Bronchial epithelial cell (primary cell): ENCODE results near the gene GPR21. TPM values are rescaled to one million over a fixed set of nuclear protein-coding genes. Genes with fewer than 3 reads are reported as not detected.

Experiments
- DNase-seq: peaks from one replicate; pipeline ENCODE4 v3.0.0-alpha.2; 2010; ENCODE audit warnings: low read depth
- FAIRE-seq: peaks from 2 replicates; lab custom pipeline; 2011; peaks lifted over from hg19 to GRCh38; lab: Jason Lieb, UNC
- H3K27me3 ChIP-seq: 2 replicates; pipeline ENCODE4 v1.5.1; 2011; ENCODE audit warnings: low read length; ENCODE audit not compliant: control insufficient read depth, insufficient read depth
- H3K36me3 ChIP-seq: 2 replicates; pipeline ENCODE4 v1.5.1; 2011; ENCODE audit warnings: low read length; ENCODE audit not compliant: control insufficient read depth, insufficient read depth
- H3K4me3 ChIP-seq: 2 replicates; pipeline ENCODE4 v1.5.1; 2011; ENCODE audit warnings: mild to moderate bottlenecking, low read depth, low read length, control low read depth
- CTCF ChIP-seq: IDR thresholded peaks from 2 replicates; pipeline ENCODE4 v1.5.1; 2011; ENCODE audit warnings: mild to moderate bottlenecking, moderate library complexity, low read length, control low read depth, inconsistent platforms; ENCODE audit not compliant: insufficient read depth, severe bottlenecking
- total RNA-seq: library from RNA; depleted of rRNA; stranded (reverse); fragments of >200 nt; gene quantifications from 2 replicates; pipeline ENCODE4 v1.2.1, GENCODE V29; 2014

GPR21 gene
- total RNA-seq, 1 donor from 2014 or later = 1.3 TPM

GRCh38 chr9:123049589-123050222 lies 16.2 kb downstream of the GPR21 start:
- DNase-seq = no peak
- Histone ChIP-seq H3K27me3 (no peaks in the 10 kb centered on the region), H3K36me3 (no peaks in the 10 kb centered on the region), H3K4me3 (no peak overlapping the region)
- TF ChIP-seq CTCF = no peak
- no peak for FAIRE-seq

- Histone ChIP-seq H3K36me3 (no peaks in the 10 kb centered on the region), H3K27me3 (no peaks in the 10 kb centered on the region), H3K4me3 (no peak overlapping the region)
- DNase-seq = no peak
- TF ChIP-seq CTCF = no peak
- FAIRE-seq = no peak
These were observed 19.6 kb downstream of the GPR21 start for GRCh38 chr9:123053046-123053445.

- DNase-seq (no peak), FAIRE-seq (no peak)
- Histone ChIP-seq H3K4me3 (no peak overlapping the region), H3K27me3 (no peaks in the 10 kb centered on the region), H3K36me3 (no peaks in the 10 kb centered on the region)
- no peak for TF ChIP-seq CTCF
These were observed 20.2 kb downstream of the GPR21 start for GRCh38 chr9:123053711-123054110.

GRCh38 chr9:123058834-123059233 lies 25.4 kb downstream of the GPR21 start:
- Histone ChIP-seq H3K27me3 (no peaks in the 10 kb centered on the region), H3K36me3 (no peaks in the 10 kb centered on the region), H3K4me3 (no peak overlapping the region)
- peak; percentile 15 for DNase-seq
- FAIRE-seq = no peak
- no peak for TF ChIP-seq CTCF

GRCh38 chr9:123059472-123060220 lies 26.2 kb downstream of the GPR21 start:
- peak; percentile 11 for DNase-seq
- H3K36me3 ChIP-seq = no peaks in the 10 kb centered on the region
- no peak for TF ChIP-seq CTCF
- H3K4me3 ChIP-seq = no peak overlapping the region
- no peaks in the 10 kb centered on the region for H3K27me3 ChIP-seq
- FAIRE-seq = no peak
